ENCODE measurements around the gene MVK. TPM values are rescaled to one million over a fixed set of nuclear protein-coding genes. Genes with fewer than 3 reads are reported as not detected.
A peak's percentile ranks its signal among the peaks of the same experiment; 100 is the strongest.
"Not testable (repeated sequence)": the region's sequence is repeated elsewhere in the genome, so short reads cannot be mapped to it uniquely, and the experiment has no call there.

MVK gene
- total RNA-seq, 1 donor from 2014 or later = 53.6 TPM

- Mint-ChIP-seq H3K27me3 (ENCODE audit: unreplicated experiment) (peaks cover 13% of the 10 kb centered on the region), H3K36me3 (ENCODE audit: unreplicated experiment) (no peaks in the 10 kb centered on the region), H3K4me3 (ENCODE audit: unreplicated experiment) (no peak overlapping the region), H3K4me1 (ENCODE audit: low read depth, unreplicated experiment) (peaks cover 27% of the 10 kb centered on the region), H3K9me3 (ENCODE audit: unreplicated experiment) (peaks cover 10% of the 10 kb centered on the region), H3K27ac (ENCODE audit: unreplicated experiment) (peak overlapping the region; percentile 77)
- TF ChIP-seq CTCF (IDR thresholded peaks at IDR 0.05; ENCODE audit: partially characterized antibody, unreplicated experiment) = no peak
- DNase-seq = peak; percentile 40
Measured at GRCh38 chr12:109598428-109598854, 24.8 kb downstream of the MVK start.

- Mint-ChIP-seq H3K36me3 (ENCODE audit: unreplicated experiment) (no peaks in the 10 kb centered on the region), H3K4me3 (ENCODE audit: unreplicated experiment) (no peak overlapping the region), H3K9me3 (ENCODE audit: unreplicated experiment) (peaks cover 9% of the 10 kb centered on the region), H3K4me1 (ENCODE audit: low read depth, unreplicated experiment) (peaks cover 21% of the 10 kb centered on the region), H3K27ac (ENCODE audit: unreplicated experiment) (peak overlapping the region; percentile 77), H3K27me3 (ENCODE audit: unreplicated experiment) (peaks cover 9% of the 10 kb centered on the region)
- no peak for DNase-seq
- TF ChIP-seq CTCF (IDR thresholded peaks at IDR 0.05; ENCODE audit: partially characterized antibody, unreplicated experiment) = no peak
Measured at GRCh38 chr12:109599087-109599486, 25.5 kb downstream of the MVK start.

GRCh38 chr12:109600481-109600880 is 26.9 kb downstream of the MVK start:
- peak overlapping the region; percentile 29 for H3K27ac Mint-ChIP-seq (ENCODE audit: unreplicated experiment)
- H3K36me3 Mint-ChIP-seq (ENCODE audit: unreplicated experiment) = no peaks in the 10 kb centered on the region
- no peak for DNase-seq
- peaks cover 8% of the 10 kb centered on the region for H3K9me3 Mint-ChIP-seq (ENCODE audit: unreplicated experiment)
- TF ChIP-seq CTCF (IDR thresholded peaks at IDR 0.05; ENCODE audit: partially characterized antibody, unreplicated experiment) = no peak
- H3K4me3 Mint-ChIP-seq (ENCODE audit: unreplicated experiment) = no peak overlapping the region
- peaks cover 26% of the 10 kb centered on the region for H3K4me1 Mint-ChIP-seq (ENCODE audit: low read depth, unreplicated experiment)
- peaks cover 5% of the 10 kb centered on the region for H3K27me3 Mint-ChIP-seq (ENCODE audit: unreplicated experiment)

- peaks cover 5% of the 10 kb centered on the region for H3K27me3 Mint-ChIP-seq (ENCODE audit: unreplicated experiment)
- TF ChIP-seq CTCF (IDR thresholded peaks at IDR 0.05; ENCODE audit: partially characterized antibody, unreplicated experiment) = no peak
- H3K4me3 Mint-ChIP-seq (ENCODE audit: unreplicated experiment) = no peak overlapping the region
- peak overlapping the region; percentile 29 for H3K27ac Mint-ChIP-seq (ENCODE audit: unreplicated experiment)
- H3K4me1 Mint-ChIP-seq (ENCODE audit: low read depth, unreplicated experiment) = peaks cover 29% of the 10 kb centered on the region
- H3K9me3 Mint-ChIP-seq (ENCODE audit: unreplicated experiment) = peaks cover 8% of the 10 kb centered on the region
- H3K36me3 Mint-ChIP-seq (ENCODE audit: unreplicated experiment) = no peaks in the 10 kb centered on the region
- DNase-seq = no peak
Measured at GRCh38 chr12:109600995-109601394, 27.4 kb downstream of the MVK start.

- Mint-ChIP-seq H3K36me3 (ENCODE audit: unreplicated experiment) (no peaks in the 10 kb centered on the region), H3K27ac (ENCODE audit: unreplicated experiment) (no peak overlapping the region), H3K4me1 (ENCODE audit: low read depth, unreplicated experiment) (peaks cover 31% of the 10 kb centered on the region), H3K4me3 (ENCODE audit: unreplicated experiment) (no peak overlapping the region), H3K27me3 (ENCODE audit: unreplicated experiment) (peaks cover 5% of the 10 kb centered on the region), H3K9me3 (ENCODE audit: unreplicated experiment) (peaks cover 10% of the 10 kb centered on the region)
- no peak for DNase-seq
- TF ChIP-seq CTCF (IDR thresholded peaks at IDR 0.05; ENCODE audit: partially characterized antibody, unreplicated experiment) = no peak
Measured at GRCh38 chr12:109601557-109601956, 28.0 kb downstream of the MVK start.

- H3K27me3 Mint-ChIP-seq (ENCODE audit: unreplicated experiment) = not testable (repeated sequence)
Measured at GRCh38 chr12:109602132-109602531, 28.5 kb downstream of the MVK start.

More at GRCh38 chr12:109602132-109602531, 28.5 kb downstream of the MVK start:
- not testable (repeated sequence) for DNase-seq; H3K9me3 Mint-ChIP-seq (ENCODE audit: unreplicated experiment); H3K27ac Mint-ChIP-seq (ENCODE audit: unreplicated experiment); H3K4me3 Mint-ChIP-seq (ENCODE audit: unreplicated experiment); H3K36me3 Mint-ChIP-seq (ENCODE audit: unreplicated experiment)
- peaks cover 29% of the 10 kb centered on the region for H3K4me1 Mint-ChIP-seq (ENCODE audit: low read depth, unreplicated experiment)
